ENCODE results near the gene HOMER1.

- TF ChIP-seq CTCF (conservative IDR thresholded peaks at IDR 0.05; ENCODE audit: low read length) (no peak), EZH2phosphoT487 (IDR thresholded peaks at IDR 0.05; ENCODE audit: borderline replicate concordance, low read depth, low read length) (no peak)
Observed at GRCh38 chr5:79474367-79475151, 39.4 kb downstream of the HOMER1 start.

Data from OCI-LY7 (cell line).